CD4-positive, alpha-beta T cell treated with Interleukin-10 for 1 hour (primary cell): Measurements from ENCODE around the gene TNS3.

ENCODE experiments used
- DNase-seq: peaks from one replicate; pipeline ENCODE4 v3.0.0-alpha.2; 2020

Gene TNS3

GRCh38 chr7:47400001-47400400, 181.9 kb downstream of the TNS3 start:
- DNase-seq, result no peak

- no peak for DNase-seq
Observed at GRCh38 chr7:47394751-47395252, 187.1 kb downstream of the TNS3 start.

- DNase-seq, result no peak
Observed at GRCh38 chr7:47394216-47394615, 187.7 kb downstream of the TNS3 start.

- DNase-seq, result no peak
Observed at GRCh38 chr7:47393406-47393805, 188.5 kb downstream of the TNS3 start.

GRCh38 chr7:47392241-47392759, 189.6 kb downstream of the TNS3 start:
- no peak for DNase-seq

GRCh38 chr7:47391726-47392125, 190.2 kb downstream of the TNS3 start:
- no peak for DNase-seq

- no peak for DNase-seq
Observed at GRCh38 chr7:47390914-47391313, 191.0 kb downstream of the TNS3 start.

GRCh38 chr7:47389923-47390630, 191.8 kb downstream of the TNS3 start:
- DNase-seq, result no peak

- DNase-seq, result no peak
Observed at GRCh38 chr7:47389171-47389922, 192.6 kb downstream of the TNS3 start.

- DNase-seq, result no peak
Observed at GRCh38 chr7:47387506-47387905, 194.4 kb downstream of the TNS3 start.

GRCh38 chr7:47386273-47386835, 195.6 kb downstream of the TNS3 start:
- no peak for DNase-seq

- no peak for DNase-seq
Observed at GRCh38 chr7:47385536-47386125, 196.3 kb downstream of the TNS3 start.

- DNase-seq, result no peak
Observed at GRCh38 chr7:47384755-47385535, 197.0 kb downstream of the TNS3 start.

- no peak for DNase-seq
Observed at GRCh38 chr7:47383696-47384445, 198.0 kb downstream of the TNS3 start.

- no peak for DNase-seq
Observed at GRCh38 chr7:47383072-47383471, 198.8 kb downstream of the TNS3 start.

GRCh38 chr7:47382200-47382599, 199.7 kb downstream of the TNS3 start:
- DNase-seq, result no peak

- no peak for DNase-seq
Observed at GRCh38 chr7:47381134-47381495, 200.8 kb downstream of the TNS3 start.

GRCh38 chr7:47380325-47381133, 201.4 kb downstream of the TNS3 start:
- no peak for DNase-seq

- no peak for DNase-seq
Observed at GRCh38 chr7:47379629-47380324, 202.1 kb downstream of the TNS3 start.

GRCh38 chr7:47378728-47379395, 203.0 kb downstream of the TNS3 start:
- no peak for DNase-seq
